Mononuclear cell (primary cell): Measurements from ENCODE around the gene UBE2K. TPM values are rescaled to one million over a fixed set of nuclear protein-coding genes. Genes with fewer than 3 reads are reported as not detected.
"Not testable (repeated sequence)": the region's sequence is repeated elsewhere in the genome, so short reads cannot be mapped to it uniquely, and the experiment has no call there.

Experiments used
- H3K27me3 ChIP-seq: 2 replicates; pipeline ENCODE4 v1.6.0; 2011; ENCODE audit warnings: low read length, control low read depth; ENCODE audit not compliant: insufficient read depth
- H3K4me1 ChIP-seq: 2 replicates; pipeline ENCODE4 v1.5.1; 2011; ENCODE audit warnings: mild to moderate bottlenecking, low read length, control low read depth; ENCODE audit not compliant: insufficient read depth
- H3K4me3 ChIP-seq: 2 replicates; pipeline ENCODE4 v1.5.1; 2011; ENCODE audit warnings: mild to moderate bottlenecking, low read length, moderate library complexity
- H3K9me3 ChIP-seq: 2 replicates; pipeline ENCODE4 v1.5.1; 2011; ENCODE audit warnings: low read depth, mild to moderate bottlenecking, control low read depth, low read length
- total RNA-seq: library from RNA; depleted of rRNA; stranded (reverse); fragments of >200 nt; gene quantifications from one replicate; pipeline ENCODE4 v1.2.3, GENCODE V29; 2012

The UBE2K gene
- total RNA-seq, 1 donor, result 17.1 TPM

DNA sequence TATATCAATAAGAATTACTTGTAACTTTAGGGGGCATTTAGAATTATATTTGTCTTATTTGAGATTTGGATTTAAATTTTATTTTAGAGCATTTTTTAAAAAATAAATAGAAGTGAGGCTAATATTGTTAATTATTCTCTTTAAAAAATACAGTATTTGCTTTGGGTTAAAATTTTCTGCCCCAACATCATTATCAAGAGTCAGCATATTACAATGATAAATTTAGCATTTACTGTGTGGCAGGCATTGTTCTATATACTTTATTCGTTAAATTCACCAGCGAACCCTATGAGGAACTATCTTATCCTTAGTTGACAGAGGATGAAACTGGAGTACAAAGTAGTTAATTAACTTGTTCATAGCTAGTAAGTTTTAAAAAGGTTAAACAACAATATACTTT is 34.0 kb downstream of the UBE2K start:
- no peak overlapping the region for H3K4me3 ChIP-seq
- H3K4me1 ChIP-seq, result no peaks in the 10 kb centered on the region
- no peaks in the 10 kb centered on the region for H3K9me3 ChIP-seq
- no peaks in the 10 kb centered on the region for H3K27me3 ChIP-seq

GRCh38 chr4:39732728-39733127 is 34.8 kb downstream of the UBE2K start:
- Histone ChIP-seq H3K4me3 (no peak overlapping the region), H3K9me3 (no peaks in the 10 kb centered on the region), H3K27me3 (no peaks in the 10 kb centered on the region)

GRCh38 chr4:39739591-39739990 is 41.7 kb downstream of the UBE2K start:
- H3K4me3 ChIP-seq, H3K4me1 ChIP-seq, H3K27me3 ChIP-seq, H3K9me3 ChIP-seq: not testable (repeated sequence)

More at GRCh38 chr4:39732728-39733127, 34.8 kb downstream of the UBE2K start:
- no peaks in the 10 kb centered on the region for H3K4me1 ChIP-seq

DNA sequence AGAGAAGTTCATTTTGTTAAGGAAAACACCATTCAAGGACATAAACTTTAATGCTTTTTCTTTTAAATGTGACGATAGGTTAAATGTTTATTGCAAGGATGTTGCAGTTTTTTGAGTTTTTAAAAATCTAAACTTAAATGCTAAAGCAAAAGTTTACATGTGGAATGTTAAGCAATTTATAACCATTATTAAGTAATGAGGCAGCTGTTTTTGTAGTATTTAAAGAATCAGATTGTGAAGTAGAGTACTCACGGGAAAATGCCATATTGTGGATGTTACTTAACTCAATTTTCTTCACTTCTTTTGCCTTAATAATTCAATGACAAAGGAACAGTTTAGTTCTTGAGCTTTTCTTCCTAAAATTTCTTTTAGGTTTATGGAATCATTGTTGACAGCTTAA is 43.5 kb downstream of the UBE2K start:
- no peak overlapping the region for H3K4me3 ChIP-seq

GRCh38 chr4:39745920-39746319 is 48.0 kb downstream of the UBE2K start:
- no peaks in the 10 kb centered on the region for H3K27me3 ChIP-seq
- no peak overlapping the region for H3K4me3 ChIP-seq
- H3K4me1 ChIP-seq, result no peaks in the 10 kb centered on the region
- H3K9me3 ChIP-seq, result no peaks in the 10 kb centered on the region

More for the DNA sequence above, 43.5 kb downstream of the UBE2K start:
- no peaks in the 10 kb centered on the region for H3K4me1 ChIP-seq
- H3K9me3 ChIP-seq, result no peaks in the 10 kb centered on the region
- H3K27me3 ChIP-seq, result no peaks in the 10 kb centered on the region

GRCh38 chr4:39750216-39750615 is 52.3 kb downstream of the UBE2K start:
- Histone ChIP-seq H3K9me3 (no peaks in the 10 kb centered on the region), H3K4me1 (peaks cover 11% of the 10 kb centered on the region), H3K4me3 (no peak overlapping the region), H3K27me3 (no peaks in the 10 kb centered on the region)

GRCh38 chr4:39754309-39754708 is 56.4 kb downstream of the UBE2K start:
- H3K9me3 ChIP-seq, result no peaks in the 10 kb centered on the region
- H3K4me1 ChIP-seq, result peaks cover 11% of the 10 kb centered on the region
- H3K4me3 ChIP-seq, result no peak overlapping the region
- H3K27me3 ChIP-seq, result no peaks in the 10 kb centered on the region

DNA sequence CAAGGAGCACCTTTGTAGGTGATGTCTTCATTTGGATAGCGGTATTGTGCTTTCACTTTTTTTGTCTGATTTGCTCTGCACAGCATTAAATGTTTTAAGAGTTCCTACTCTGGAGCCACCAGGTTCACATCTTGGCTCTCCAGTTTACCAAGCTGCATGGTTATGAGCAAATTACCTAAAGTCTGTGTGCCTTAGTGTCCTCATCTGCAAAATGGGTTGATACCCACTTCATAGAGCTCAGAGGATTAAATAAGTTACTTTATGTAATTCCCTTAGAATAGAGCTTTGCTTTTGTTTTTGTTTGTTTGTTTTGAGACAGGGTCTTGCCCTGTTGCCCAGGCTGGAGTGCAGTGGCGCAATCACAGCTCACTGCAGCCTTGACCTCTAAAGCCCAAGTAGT is 58.2 kb downstream of the UBE2K start:
- H3K27me3 ChIP-seq, result no peaks in the 10 kb centered on the region
- H3K4me1 ChIP-seq, result peaks cover 11% of the 10 kb centered on the region
- H3K9me3 ChIP-seq, result no peaks in the 10 kb centered on the region
- no peak overlapping the region for H3K4me3 ChIP-seq

DNA sequence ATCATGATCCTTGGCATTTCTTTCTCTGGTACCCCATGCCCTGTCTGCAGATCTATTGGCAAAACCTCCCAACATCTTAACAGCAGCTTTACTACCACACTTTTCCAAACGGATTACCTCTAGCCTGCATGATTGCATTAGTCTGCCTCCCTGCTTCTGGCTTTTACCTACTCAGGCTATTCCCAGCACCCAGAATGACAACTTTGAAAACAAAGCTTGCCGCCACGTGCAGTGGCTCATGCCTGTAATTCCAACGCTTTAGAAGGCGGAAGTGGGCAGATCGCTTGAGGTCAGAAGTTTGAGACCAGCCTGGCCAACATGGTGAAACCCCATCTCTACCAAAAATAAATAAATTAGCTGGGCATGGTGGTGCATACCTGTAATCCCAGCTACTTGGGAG is 60.2 kb downstream of the UBE2K start:
- peaks cover 11% of the 10 kb centered on the region for H3K4me1 ChIP-seq
- H3K9me3 ChIP-seq, result no peaks in the 10 kb centered on the region
- no peaks in the 10 kb centered on the region for H3K27me3 ChIP-seq
- H3K4me3 ChIP-seq, result no peak overlapping the region

DNA sequence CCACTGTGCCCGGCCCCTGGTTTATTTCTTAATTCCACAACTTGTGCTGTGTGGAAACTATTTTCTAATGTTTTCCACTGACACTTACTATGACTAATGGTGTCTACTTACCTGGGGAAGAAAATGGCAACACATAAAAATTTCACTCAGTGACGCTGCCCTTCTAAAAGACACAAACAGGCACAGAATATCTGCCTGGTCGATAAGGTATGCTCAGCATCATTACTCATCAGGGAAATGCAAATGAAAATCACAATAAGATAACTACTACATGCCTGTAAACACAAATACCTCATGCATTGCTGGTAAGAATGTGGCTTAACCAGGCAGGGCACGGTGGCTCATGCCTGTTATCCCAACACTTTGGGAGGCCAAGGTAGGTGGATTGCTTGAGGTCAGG is 61.6 kb downstream of the UBE2K start:
- peaks cover under 1% of the 10 kb centered on the region for H3K4me1 ChIP-seq
- no peak overlapping the region for H3K4me3 ChIP-seq
- H3K27me3 ChIP-seq, result no peaks in the 10 kb centered on the region
- no peaks in the 10 kb centered on the region for H3K9me3 ChIP-seq

DNA sequence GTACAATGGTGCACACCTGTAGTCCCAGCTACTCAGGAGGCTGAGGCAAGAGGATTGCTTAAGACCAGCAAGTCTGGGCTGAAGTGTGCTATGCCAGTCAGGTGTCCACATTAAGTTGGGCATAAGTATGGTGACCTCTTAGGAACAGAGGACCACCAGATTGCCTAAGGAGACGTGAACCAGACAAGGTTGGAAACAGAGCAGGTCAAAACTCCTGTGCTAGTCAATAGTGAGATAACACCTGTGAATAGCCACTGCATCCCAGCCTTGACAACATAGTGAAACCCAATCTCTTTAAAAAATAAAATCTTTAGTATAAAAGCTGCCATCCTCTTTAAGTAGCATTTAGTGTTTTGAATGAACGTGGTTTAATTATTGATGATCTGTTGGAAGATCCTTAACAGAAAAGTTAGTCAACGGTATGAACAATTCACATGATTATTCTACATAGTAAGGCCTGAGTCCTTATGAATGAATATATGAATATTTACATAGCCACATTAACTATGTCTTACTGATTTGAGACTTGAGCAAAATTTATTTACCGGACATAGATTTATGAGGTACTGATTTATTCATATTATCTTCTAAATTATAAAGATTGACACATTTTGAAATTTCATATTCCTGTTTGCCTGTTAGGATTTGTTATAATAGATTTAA is 63.2 kb downstream of the UBE2K start:
- Histone ChIP-seq H3K4me1 (no peaks in the 10 kb centered on the region), H3K9me3 (no peaks in the 10 kb centered on the region), H3K27me3 (no peaks in the 10 kb centered on the region), H3K4me3 (no peak overlapping the region)

- Histone ChIP-seq H3K27me3 (no peaks in the 10 kb centered on the region), H3K4me3 (no peak overlapping the region), H3K9me3 (no peaks in the 10 kb centered on the region), H3K4me1 (no peaks in the 10 kb centered on the region)
Measured at GRCh38 chr4:39763714-39764572, 66.0 kb downstream of the UBE2K start.

- Histone ChIP-seq H3K4me3 (no peak overlapping the region), H3K9me3 (no peaks in the 10 kb centered on the region), H3K4me1 (no peaks in the 10 kb centered on the region), H3K27me3 (no peaks in the 10 kb centered on the region)
Measured at GRCh38 chr4:39770005-39770404, 72.1 kb downstream of the UBE2K start.

- no peaks in the 10 kb centered on the region for H3K4me1 ChIP-seq
- H3K9me3 ChIP-seq, result no peaks in the 10 kb centered on the region
- no peak overlapping the region for H3K4me3 ChIP-seq
- no peaks in the 10 kb centered on the region for H3K27me3 ChIP-seq
Measured at GRCh38 chr4:39770471-39770870, 72.5 kb downstream of the UBE2K start.

DNA sequence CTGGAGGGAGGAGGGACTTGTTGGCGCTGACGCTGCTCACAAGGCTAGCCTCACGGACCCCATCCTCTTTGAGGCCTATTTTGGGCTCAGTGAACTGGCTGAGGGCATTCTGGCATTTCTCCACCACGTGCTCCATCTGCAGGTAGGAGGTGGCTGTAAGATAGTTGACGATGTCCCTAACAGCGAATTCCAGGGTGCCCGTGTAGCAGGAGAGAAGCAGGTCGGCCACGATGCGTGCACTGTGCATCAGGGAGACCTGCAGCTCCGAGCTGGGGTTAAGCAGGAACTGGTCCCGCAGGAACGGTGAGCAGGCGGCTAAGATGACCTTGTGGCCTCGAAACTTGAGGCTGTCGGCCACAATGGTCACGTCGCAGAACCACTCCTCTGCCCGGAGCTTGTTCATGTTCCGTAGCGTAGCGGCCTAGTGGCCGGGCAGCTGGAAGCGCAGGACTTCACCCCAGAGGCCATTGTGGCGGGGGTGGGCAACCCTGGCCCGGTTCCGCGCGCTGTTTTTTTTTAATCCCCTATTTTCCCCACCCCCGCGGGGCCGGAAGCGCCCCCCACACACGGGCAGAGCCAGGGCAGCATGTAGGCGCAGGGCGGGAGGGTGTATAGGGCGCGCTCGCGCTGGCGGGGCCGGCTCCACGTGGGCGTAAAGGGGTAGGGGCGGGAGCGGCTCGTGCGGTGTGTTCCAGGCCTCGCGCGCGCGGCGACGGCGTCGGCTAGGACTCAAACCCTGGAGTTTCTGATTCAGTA is 73.2 kb downstream of the UBE2K start:
- H3K9me3 ChIP-seq, result no peaks in the 10 kb centered on the region
- no peaks in the 10 kb centered on the region for H3K27me3 ChIP-seq
- H3K4me3 ChIP-seq, result no peak overlapping the region
- no peaks in the 10 kb centered on the region for H3K4me1 ChIP-seq
